OCI-LY3 (cell line): ENCODE data around the gene ANKRD34C.

Source experiments
- H2AFZ ChIP-seq: fragments of 200-600, 300-600 bp; shearing (Covaris generic); 2 replicates; pipeline ENCODE4 v1.6.0; 2014; ENCODE audit warnings: antibody characterized with exemption, low read depth, low read length
- H3K27ac ChIP-seq: fragments of 200-600, 300-600 bp; sonication (generic); 2 replicates; pipeline ENCODE4 v1.5.1; 2014; ENCODE audit warnings: mild to moderate bottlenecking, low read length, moderate library complexity, mixed read lengths
- H3K27me3 ChIP-seq: fragments of 200-600, 300-600 bp; sonication (generic); 2 replicates; pipeline ENCODE4 v1.6.1; 2014; ENCODE audit warnings: low read depth, low read length, mixed read lengths
- H3K36me3 ChIP-seq: fragments of 200-600, 300-600 bp; sonication (generic); replicated peaks from 2 replicates; pipeline ENCODE3; 2014; ENCODE audit warnings: low read depth, low read length, mixed read lengths
- H3K4me1 ChIP-seq: fragments of 300-600, 200-600 bp; sonication (generic); 2 replicates; pipeline ENCODE4 v1.6.1; 2014; ENCODE audit warnings: low read length, mixed read lengths
- H3K4me2 ChIP-seq: fragments of 200-600, 300-600 bp; sonication (generic); 2 replicates; pipeline ENCODE4 v1.6.1; 2014; ENCODE audit warnings: low read length, mixed read lengths
- H3K4me3 ChIP-seq: fragments of 300-600, 200-600 bp; sonication (generic); 2 replicates; pipeline ENCODE4 v1.5.1; 2014; ENCODE audit warnings: antibody characterized with exemption, mild to moderate bottlenecking, low read length, moderate library complexity
- H3K79me2 ChIP-seq: fragments of 300-600, 200-600 bp; shearing (Covaris generic); 2 replicates; pipeline ENCODE4 v1.6.1; 2014; ENCODE audit warnings: mild to moderate bottlenecking, low read length, mixed read lengths
- H3K9ac ChIP-seq: fragments of 300-600, 200-600 bp; shearing (Covaris generic); 2 replicates; pipeline ENCODE4 v1.6.0; 2014; ENCODE audit warnings: mild to moderate bottlenecking, low read length, moderate library complexity
- H3K9me3 ChIP-seq: fragments of 200-600, 300-600 bp; shearing (Covaris generic); 2 replicates; pipeline ENCODE4 v1.6.1; 2014; ENCODE audit warnings: low read length, mixed read lengths; ENCODE audit not compliant: insufficient read depth
- H4K20me1 ChIP-seq: fragments of 200-600, 300-600 bp; sonication (generic); 2 replicates; pipeline ENCODE4 v1.6.1; 2016; ENCODE audit warnings: low read length, mixed read lengths; ENCODE audit not compliant: insufficient read depth
- CTCF ChIP-seq: fragments of 200-600, 300-600 bp; sonication (generic); IDR thresholded peaks from 2 replicates; pipeline ENCODE4 v1.5.1; 2014; ENCODE audit warnings: antibody characterized with exemption, low read length, low read depth
- EZH2phosphoT487 ChIP-seq: fragments of 200-600 bp; shearing (Covaris generic); IDR thresholded peaks from 2 replicates; pipeline ENCODE4 v1.6.1; 2018; ENCODE audit warnings: antibody characterized with exemption, mixed run types, low read depth

The ANKRD34C gene

DNA sequence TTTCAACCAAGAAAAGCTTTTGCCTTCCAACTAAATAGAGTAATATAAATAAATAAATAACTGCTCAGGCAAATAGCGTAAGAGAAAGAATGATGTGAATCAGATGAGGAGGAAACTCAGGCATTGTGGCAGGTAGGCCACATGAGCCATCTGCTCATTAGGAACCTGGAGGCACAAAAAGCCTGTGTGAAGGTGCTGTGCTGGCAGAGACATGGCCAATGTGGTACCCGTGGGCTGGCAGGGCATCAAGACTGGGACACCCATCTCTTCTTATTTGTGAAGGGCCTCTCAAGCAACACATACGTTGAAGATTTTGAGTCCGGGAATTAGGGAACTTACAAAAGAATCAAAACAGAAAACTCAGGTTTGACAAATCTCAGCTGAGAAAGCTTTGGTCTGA lies 9.5 kb downstream of the ANKRD34C start:
- H3K9me3 ChIP-seq, result no peaks in the 10 kb centered on the region
- H3K27ac ChIP-seq, result no peak overlapping the region
- no peak overlapping the region for H2AFZ ChIP-seq
- no peak overlapping the region for H3K9ac ChIP-seq
- H3K27me3 ChIP-seq, result peaks cover 12% of the 10 kb centered on the region; the same call in 1 of the 2 replicates
- peaks cover 10% of the 10 kb centered on the region for H3K4me1 ChIP-seq
- H3K36me3 ChIP-seq, result no peaks in the 10 kb centered on the region
- TF ChIP-seq CTCF (no peak), EZH2phosphoT487 (no peak)
- H3K79me2 ChIP-seq, result no peaks in the 10 kb centered on the region
- no peak overlapping the region for H3K4me2 ChIP-seq
- no peaks in the 10 kb centered on the region for H4K20me1 ChIP-seq
- H3K4me3 ChIP-seq, result no peak overlapping the region

GRCh38 chr15:79294075-79294474 lies 11.6 kb downstream of the ANKRD34C start:
- peaks cover 10% of the 10 kb centered on the region for H3K4me1 ChIP-seq
- H4K20me1 ChIP-seq, result no peaks in the 10 kb centered on the region
- H3K27me3 ChIP-seq, result peaks cover 9% of the 10 kb centered on the region; the same call in 1 of the 2 replicates
- no peak overlapping the region for H3K9ac ChIP-seq
- no peak overlapping the region for H2AFZ ChIP-seq
- no peak overlapping the region for H3K4me3 ChIP-seq
- H3K4me2 ChIP-seq, result no peak overlapping the region
- H3K27ac ChIP-seq, result no peak overlapping the region
- TF ChIP-seq CTCF, result no peak
- no peak for TF ChIP-seq EZH2phosphoT487
- no peaks in the 10 kb centered on the region for H3K9me3 ChIP-seq
- no peaks in the 10 kb centered on the region for H3K36me3 ChIP-seq
- H3K79me2 ChIP-seq, result no peaks in the 10 kb centered on the region

DNA sequence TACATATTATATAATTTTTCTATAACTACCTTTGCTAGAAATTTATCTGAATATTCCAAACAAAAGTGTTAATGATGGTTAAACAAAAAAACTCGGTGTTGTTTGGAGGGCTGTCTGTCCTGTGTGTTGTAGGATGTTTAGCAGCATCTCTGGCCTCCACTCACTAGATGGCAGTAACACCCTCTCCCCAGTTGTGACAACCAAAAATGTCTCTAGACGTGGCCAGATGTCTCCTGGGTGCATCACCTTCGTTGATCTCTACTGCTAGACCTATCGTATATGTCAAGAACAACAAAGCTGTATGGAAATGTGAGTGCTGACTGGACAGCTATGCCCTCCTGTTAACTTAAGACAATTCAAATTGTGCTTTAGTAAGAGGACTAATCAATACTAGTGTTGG lies 14.1 kb downstream of the ANKRD34C start:
- Histone ChIP-seq H3K27me3 (peaks cover 27% of the 10 kb centered on the region), H3K9ac (no peak overlapping the region), H3K9me3 (no peaks in the 10 kb centered on the region), H4K20me1 (no peaks in the 10 kb centered on the region), H3K36me3 (no peaks in the 10 kb centered on the region), H3K79me2 (no peaks in the 10 kb centered on the region), H3K4me2 (peak overlapping the region; percentile 51), H3K27ac (no peak overlapping the region), H2AFZ (peak overlapping the region; percentile 97), H3K4me3 (peak overlapping the region; percentile 57), H3K4me1 (peaks cover 3% of the 10 kb centered on the region)
- peak; percentile 74 for TF ChIP-seq CTCF
- no peak for TF ChIP-seq EZH2phosphoT487

GRCh38 chr15:79299126-79299840 lies 16.8 kb downstream of the ANKRD34C start:
- peaks cover 28% of the 10 kb centered on the region for H3K27me3 ChIP-seq
- no peak overlapping the region for H2AFZ ChIP-seq

More at GRCh38 chr15:79299126-79299840, 16.8 kb downstream of the ANKRD34C start:
- no peak overlapping the region for H3K4me3 ChIP-seq
- no peak overlapping the region for H3K27ac ChIP-seq
- no peak for TF ChIP-seq CTCF
- TF ChIP-seq EZH2phosphoT487, result no peak
- H3K4me1 ChIP-seq, result peaks cover 3% of the 10 kb centered on the region
- H3K9me3 ChIP-seq, result no peaks in the 10 kb centered on the region
- H3K9ac ChIP-seq, result no peak overlapping the region
- no peaks in the 10 kb centered on the region for H3K79me2 ChIP-seq
- no peaks in the 10 kb centered on the region for H3K36me3 ChIP-seq
- no peak overlapping the region for H3K4me2 ChIP-seq
- H4K20me1 ChIP-seq, result no peaks in the 10 kb centered on the region
